Duodenal mucosa (tissue), 2 donors: ENCODE results near the gene ASB3.
A peak's percentile ranks its signal among the peaks of the same experiment; 100 is the strongest.
"Not testable (repeated sequence)": the region's sequence is repeated elsewhere in the genome, so short reads cannot be mapped to it uniquely, and the experiment has no call there.

Source experiments
- H3K27ac ChIP-seq: one replicate; pipeline ENCODE4 v1.7.0; 2013; ENCODE audit warnings: low read depth, low read length
- H3K27me3 ChIP-seq, 2 donors: one replicate each; pipeline ENCODE4 v1.7.0; 2013; ENCODE audit warnings: low read length in 2 of 2, control low read depth in 1 of 2; ENCODE audit not compliant: insufficient read depth in 2 of 2, control insufficient read depth in 1 of 2
- H3K36me3 ChIP-seq, 2 donors: one replicate each; pipeline ENCODE4 v1.7.0; 2013; ENCODE audit warnings: low read length in 2 of 2, control low read depth in 1 of 2; ENCODE audit not compliant: insufficient read depth in 2 of 2, control insufficient read depth in 1 of 2
- H3K4me1 ChIP-seq, 2 donors: one replicate each; pipeline ENCODE4 v1.7.0; 2013; ENCODE audit warnings: low read length in 2 of 2, control low read depth in 1 of 2; ENCODE audit not compliant: insufficient read depth in 2 of 2, control insufficient read depth in 1 of 2
- H3K4me3 ChIP-seq, 2 donors: one replicate each; pipeline ENCODE4 v1.7.0; 2013; ENCODE audit warnings: low read length in 2 of 2, low read depth in 1 of 2
- H3K9ac ChIP-seq, 2 donors: one replicate each; pipeline ENCODE4 v1.7.0; 2013; ENCODE audit warnings: low read length in 2 of 2, low read depth in 1 of 2
- H3K9me3 ChIP-seq, 2 donors: one replicate each; pipeline ENCODE4 v1.7.0; 2013; ENCODE audit warnings: low read length in 2 of 2, control low read depth in 1 of 2; ENCODE audit not compliant: control insufficient read depth in 1 of 2

Gene ASB3, protein sequence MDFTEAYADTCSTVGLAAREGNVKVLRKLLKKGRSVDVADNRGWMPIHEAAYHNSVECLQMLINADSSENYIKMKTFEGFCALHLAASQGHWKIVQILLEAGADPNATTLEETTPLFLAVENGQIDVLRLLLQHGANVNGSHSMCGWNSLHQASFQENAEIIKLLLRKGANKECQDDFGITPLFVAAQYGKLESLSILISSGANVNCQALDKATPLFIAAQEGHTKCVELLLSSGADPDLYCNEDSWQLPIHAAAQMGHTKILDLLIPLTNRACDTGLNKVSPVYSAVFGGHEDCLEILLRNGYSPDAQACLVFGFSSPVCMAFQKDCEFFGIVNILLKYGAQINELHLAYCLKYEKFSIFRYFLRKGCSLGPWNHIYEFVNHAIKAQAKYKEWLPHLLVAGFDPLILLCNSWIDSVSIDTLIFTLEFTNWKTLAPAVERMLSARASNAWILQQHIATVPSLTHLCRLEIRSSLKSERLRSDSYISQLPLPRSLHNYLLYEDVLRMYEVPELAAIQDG

DNA sequence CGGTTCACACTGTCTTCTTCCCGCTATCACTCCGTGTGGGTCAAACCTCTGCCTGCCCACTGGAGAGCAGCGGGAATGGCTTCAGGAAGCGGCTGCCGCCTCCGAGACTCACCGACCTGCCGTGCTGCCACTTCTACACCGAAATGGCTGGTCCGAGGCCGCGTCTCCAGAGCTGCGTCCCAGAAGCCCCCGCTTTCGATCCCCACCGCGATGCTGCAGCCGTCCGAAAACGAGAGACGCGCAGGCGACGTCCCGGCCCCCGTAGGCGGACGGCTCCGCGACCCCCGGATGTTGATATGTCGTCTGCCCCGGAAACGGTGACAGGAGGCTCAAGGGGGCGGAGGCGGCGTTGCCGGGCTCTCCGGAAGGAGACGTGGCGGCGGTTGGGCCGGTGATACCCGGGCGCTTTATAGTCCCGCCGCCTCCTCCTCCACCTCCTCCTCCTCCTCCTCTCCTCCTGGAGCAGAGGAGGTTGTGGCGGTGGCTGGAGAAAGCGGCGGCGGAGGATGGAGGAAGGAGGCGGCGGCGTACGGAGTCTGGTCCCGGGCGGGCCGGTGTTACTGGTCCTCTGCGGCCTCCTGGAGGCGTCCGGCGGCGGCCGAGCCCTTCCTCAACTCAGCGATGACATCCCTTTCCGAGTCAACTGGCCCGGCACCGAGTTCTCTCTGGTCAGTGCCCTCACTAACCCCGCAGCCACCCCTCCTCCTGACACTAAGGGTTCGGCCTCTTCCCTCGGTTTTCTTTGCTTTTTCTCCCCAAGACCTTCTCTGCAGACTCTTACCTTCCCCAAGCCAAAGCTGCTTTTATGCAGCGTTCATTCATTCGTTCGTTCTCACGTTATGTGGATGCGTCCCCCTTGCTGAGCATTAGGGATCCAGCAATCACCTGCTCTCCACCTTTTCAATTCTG, at the start of gene ASB3, which contains the start of gene ERLEC1:
Gene ASB3 (minus strand): TSS at position 249 of the 909 bp plus-strand sequence. CDS start 21,381 bp downstream, outside the sequence.
Gene ERLEC1 (plus strand): TSS at position 340 of the 909 bp plus-strand sequence. CDS start 167 bp downstream, at position 507.
- Histone ChIP-seq H3K9ac (peak within 1 kb of the TSS; percentile 81 to 96), H3K27me3 (no peaks in the 10 kb centered on the region), H3K9me3 (no peaks in the 10 kb centered on the region), H3K4me3 (peak within 1 kb of the TSS; percentile 100), H3K4me1 (peaks cover 31 to 32% of the 10 kb centered on the region in 2 donors), H3K27ac (peak within 1 kb of the TSS; percentile 58), H3K36me3 (peaks cover 0 to 3% of the 10 kb centered on the region in 2 donors)

DNA sequence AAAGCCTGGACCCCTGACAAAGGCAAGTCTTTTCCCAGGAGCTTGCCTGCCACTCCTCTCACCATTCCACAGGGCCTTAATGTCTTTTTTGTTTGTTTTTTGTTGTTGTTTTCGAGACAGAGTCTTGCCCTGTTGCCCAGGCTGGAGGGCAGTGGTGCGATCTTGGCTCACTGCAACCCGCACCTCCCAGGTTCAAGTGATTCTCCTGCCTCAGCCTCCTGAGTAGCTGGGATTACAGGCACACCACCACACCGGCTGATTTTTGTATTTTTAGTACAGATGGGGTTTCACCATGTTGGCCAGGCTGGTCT, 43.2 kb upstream of the ASB3 start:
- H3K36me3 ChIP-seq, H3K4me1 ChIP-seq, H3K27me3 ChIP-seq, H3K9ac ChIP-seq, H3K4me3 ChIP-seq, H3K9me3 ChIP-seq, H3K27ac ChIP-seq: not testable (repeated sequence)

DNA sequence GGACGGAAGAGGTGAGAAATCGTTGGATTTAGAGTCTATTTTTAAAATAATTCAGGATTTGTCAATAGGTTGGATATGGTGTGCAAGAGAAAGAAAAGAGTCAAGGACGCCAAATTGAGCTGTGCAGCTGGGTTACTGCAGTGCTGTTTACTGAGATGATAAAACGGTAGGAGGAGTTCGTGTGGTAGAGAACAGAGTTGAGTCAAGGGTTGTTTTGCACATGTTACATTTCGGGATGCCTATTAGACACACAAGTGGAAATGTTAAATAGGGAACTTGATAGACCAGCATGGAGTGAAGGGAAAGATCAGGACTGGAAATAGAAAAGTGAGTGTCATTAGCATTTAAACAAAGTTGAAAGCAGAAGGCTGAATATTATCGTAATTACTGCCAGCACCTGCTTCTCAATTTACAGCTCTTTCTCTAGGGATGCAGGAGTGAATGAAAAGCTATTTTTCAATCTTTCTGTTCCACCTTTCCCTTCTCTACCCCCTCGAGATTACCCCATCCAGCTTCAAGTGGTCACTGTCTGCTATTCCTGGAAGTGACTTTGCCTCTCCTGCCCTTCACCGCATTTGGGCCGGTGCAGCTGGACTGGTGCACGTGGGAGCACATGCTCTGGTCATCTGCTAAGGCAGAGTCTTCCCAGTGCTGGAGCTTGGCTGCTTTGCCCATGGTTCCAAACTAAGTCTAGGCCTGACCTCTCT, 42.7 kb upstream of the ASB3 start:
- Histone ChIP-seq H3K27ac (no peak overlapping the region), H3K36me3 (no peaks in the 10 kb centered on the region), H3K9me3 (no peaks in the 10 kb centered on the region), H3K4me1 (no peaks in the 10 kb centered on the region), H3K9ac (no peak overlapping the region), H3K4me3 (no peak overlapping the region), H3K27me3 (no peaks in the 10 kb centered on the region)

DNA sequence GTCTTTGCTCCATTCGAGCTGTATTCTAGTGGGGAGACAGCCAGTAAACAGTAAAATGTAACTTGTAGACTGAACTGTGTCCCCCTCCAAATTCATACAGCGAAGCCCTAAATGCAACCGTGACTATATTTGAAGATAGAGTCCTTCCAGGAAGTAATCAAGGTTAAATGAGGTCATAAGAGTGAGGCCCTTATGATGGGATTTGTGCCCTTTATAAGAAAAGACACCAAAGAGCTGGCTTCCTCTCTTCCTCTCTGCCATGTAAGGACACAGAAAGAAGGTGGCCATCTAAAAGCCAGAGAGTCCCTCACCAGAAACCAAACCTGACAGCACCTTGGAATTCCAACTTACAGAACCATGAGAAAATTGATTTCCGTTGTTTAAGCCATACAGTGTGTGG, 41.6 kb upstream of the ASB3 start:
- H3K4me3 ChIP-seq = no peak overlapping the region
- no peaks in the 10 kb centered on the region for H3K9me3 ChIP-seq
- no peak overlapping the region for H3K9ac ChIP-seq
- no peaks in the 10 kb centered on the region for H3K27me3 ChIP-seq
- no peak overlapping the region for H3K27ac ChIP-seq
- H3K36me3 ChIP-seq = no peaks in the 10 kb centered on the region
- no peaks in the 10 kb centered on the region for H3K4me1 ChIP-seq

DNA sequence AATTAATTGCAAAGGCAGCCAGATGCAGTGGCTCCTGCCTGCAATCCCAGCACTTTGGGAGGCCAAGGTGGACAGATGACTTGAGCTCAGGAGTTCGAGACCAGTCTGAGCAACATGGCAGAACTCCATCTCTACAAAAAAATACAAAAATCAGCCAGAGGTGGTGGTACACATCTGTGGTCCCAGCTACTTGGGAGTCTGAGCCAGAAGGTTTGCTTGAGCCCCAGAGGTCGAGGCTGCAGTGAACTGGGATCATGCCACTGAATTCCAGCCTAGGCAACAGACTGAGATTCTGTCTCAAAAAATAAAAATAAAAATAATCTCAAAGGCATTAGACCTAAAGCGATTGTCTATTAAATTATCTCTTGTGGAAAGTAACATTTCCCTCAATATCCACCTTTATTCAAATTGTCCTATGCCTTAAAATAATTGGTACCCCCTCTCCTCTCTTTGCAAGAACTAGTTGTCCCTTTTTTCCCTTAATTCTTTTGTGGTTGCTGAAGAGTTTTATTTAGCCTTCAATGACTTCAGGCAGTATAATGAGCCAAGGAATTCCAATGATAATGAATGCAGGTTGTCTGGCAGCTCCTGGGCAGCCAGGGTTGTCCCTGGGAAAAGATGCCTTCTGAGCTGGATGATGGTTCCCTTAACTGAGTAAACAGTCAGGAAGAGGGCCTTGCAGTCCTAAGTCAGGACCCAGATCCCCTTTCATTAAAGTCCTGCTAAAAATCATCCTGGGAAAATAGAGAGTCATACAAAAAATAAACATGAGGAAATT, 40.8 kb upstream of the ASB3 start:
- no peaks in the 10 kb centered on the region for H3K9me3 ChIP-seq
- no peaks in the 10 kb centered on the region for H3K36me3 ChIP-seq
- H3K4me3 ChIP-seq = no peak overlapping the region
- no peak overlapping the region for H3K27ac ChIP-seq
- H3K27me3 ChIP-seq = no peaks in the 10 kb centered on the region
- no peaks in the 10 kb centered on the region for H3K4me1 ChIP-seq
- H3K9ac ChIP-seq = no peak overlapping the region

DNA sequence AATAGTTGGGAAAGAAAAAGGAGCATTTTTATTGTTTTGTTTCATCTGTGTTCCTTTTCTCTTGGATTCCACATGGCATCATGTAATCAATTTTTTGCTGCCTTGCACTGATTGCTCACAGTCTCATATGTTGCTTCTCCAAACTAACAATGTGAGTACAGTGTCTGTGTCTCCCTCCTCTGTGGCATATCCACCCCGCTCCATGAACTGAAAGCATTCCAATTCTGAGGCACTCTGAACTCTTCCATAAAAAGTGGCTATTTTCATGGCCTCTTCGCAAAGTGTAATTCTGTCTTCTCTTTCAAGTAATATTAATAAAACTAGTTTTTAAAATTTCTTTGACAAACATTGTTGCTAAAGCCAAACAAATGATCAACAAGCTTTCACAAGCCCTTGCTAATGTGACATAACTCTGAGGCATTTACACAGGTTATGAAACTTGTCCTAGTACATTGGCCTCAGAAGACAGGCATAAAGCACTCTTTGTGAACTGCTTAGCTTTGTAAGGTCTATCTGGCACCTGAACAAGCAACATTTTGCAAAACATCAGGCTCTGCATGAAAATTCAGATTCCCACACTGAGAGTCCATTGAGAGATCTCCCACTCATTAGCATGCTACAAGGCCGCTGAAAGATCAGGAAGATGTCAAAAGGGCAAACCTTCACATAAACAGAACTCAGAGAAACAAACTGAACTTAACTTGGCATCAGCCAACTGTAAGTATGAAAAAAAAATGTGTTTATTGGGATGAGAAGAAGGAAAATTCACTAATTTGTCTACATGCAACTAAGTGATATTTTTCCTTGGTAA, 40.0 kb upstream of the ASB3 start:
- H3K27ac ChIP-seq = no peak overlapping the region
- H3K9ac ChIP-seq = no peak overlapping the region
- no peaks in the 10 kb centered on the region for H3K4me1 ChIP-seq
- H3K27me3 ChIP-seq = no peaks in the 10 kb centered on the region
- H3K4me3 ChIP-seq = no peak overlapping the region
- H3K36me3 ChIP-seq = no peaks in the 10 kb centered on the region
- H3K9me3 ChIP-seq = no peaks in the 10 kb centered on the region

DNA sequence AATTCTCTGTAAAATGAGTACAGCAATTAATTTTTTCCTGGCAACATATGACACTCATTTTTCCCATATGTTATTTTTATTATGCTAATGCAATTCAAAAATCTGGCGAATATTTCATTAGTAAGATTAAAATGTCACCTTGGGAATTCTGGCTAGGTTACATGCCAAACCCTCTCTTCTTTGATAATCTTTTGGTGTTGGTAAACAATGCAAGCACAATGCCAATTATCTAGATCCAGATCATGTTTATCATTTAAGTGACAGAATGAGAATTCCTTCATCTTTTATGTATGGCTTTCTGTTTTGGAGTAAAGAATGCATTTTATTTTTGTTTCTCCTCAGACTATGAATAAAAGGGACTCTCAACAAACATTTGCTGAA, 39.3 kb upstream of the ASB3 start:
- Histone ChIP-seq H3K9ac (no peak overlapping the region), H3K9me3 (no peaks in the 10 kb centered on the region), H3K27me3 (no peaks in the 10 kb centered on the region), H3K4me1 (no peaks in the 10 kb centered on the region), H3K27ac (no peak overlapping the region), H3K36me3 (no peaks in the 10 kb centered on the region), H3K4me3 (no peak overlapping the region)

DNA sequence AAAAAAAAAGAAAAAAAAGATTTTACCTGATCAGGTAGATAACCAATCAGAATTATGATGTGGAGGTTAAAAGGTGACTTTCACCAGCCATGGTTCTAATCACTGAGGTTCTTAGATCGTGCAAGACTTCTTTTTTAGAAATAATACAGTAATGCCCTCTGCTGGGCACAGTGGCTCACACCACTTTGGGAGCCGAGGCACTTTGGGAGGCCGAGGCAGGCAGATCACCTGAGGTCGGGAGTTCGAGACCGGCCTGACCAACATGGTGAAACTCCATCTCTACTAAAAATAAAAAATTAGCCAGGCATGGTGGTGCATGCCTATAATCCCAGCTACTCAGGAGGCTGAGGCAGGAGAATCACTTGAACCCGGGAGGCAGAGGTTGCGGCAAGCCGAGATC, 36.9 kb upstream of the ASB3 start:
- not testable (repeated sequence) for H3K27ac ChIP-seq, H3K4me3 ChIP-seq, H3K9me3 ChIP-seq, H3K36me3 ChIP-seq, H3K27me3 ChIP-seq, H3K9ac ChIP-seq
- peaks cover 9 to 15% of the 10 kb centered on the region in 2 donors for H3K4me1 ChIP-seq

DNA sequence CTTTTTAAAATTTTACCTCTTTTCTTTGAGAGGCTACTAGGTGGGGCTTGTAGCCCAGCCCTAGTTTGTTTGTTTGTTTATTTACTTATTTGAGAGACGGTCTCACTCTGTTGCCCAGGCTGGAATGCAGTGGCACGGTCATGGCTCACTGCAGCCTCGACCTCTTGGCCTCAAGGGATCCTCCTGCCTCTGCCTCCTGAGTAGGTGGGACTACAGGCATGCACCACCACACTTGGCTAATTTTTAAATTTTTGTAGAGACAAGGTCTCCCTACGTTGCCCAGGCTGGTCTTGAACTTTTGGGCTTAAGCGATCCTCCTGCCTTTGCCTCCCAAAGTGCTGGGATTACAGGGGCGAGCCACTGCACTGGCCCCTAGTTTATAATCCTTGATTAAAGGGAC, 35.1 kb upstream of the ASB3 start:
- peaks cover 13 to 19% of the 10 kb centered on the region in 2 donors for H3K4me1 ChIP-seq
- H3K9me3 ChIP-seq = no peaks in the 10 kb centered on the region
- H3K4me3 ChIP-seq = no peak overlapping the region
- H3K27me3 ChIP-seq = no peaks in the 10 kb centered on the region
- peaks cover 0 to 18% of the 10 kb centered on the region in 2 donors for H3K36me3 ChIP-seq
- H3K9ac ChIP-seq = no peak overlapping the region
- H3K27ac ChIP-seq = no peak overlapping the region
